ENCODE results near the gene NUP155.
A peak's percentile ranks its signal among the peaks of the same experiment; 100 is the strongest.
"Not testable (repeated sequence)": the region's sequence is repeated elsewhere in the genome, so short reads cannot be mapped to it uniquely, and the experiment has no call there.

Gene NUP155

DNA sequence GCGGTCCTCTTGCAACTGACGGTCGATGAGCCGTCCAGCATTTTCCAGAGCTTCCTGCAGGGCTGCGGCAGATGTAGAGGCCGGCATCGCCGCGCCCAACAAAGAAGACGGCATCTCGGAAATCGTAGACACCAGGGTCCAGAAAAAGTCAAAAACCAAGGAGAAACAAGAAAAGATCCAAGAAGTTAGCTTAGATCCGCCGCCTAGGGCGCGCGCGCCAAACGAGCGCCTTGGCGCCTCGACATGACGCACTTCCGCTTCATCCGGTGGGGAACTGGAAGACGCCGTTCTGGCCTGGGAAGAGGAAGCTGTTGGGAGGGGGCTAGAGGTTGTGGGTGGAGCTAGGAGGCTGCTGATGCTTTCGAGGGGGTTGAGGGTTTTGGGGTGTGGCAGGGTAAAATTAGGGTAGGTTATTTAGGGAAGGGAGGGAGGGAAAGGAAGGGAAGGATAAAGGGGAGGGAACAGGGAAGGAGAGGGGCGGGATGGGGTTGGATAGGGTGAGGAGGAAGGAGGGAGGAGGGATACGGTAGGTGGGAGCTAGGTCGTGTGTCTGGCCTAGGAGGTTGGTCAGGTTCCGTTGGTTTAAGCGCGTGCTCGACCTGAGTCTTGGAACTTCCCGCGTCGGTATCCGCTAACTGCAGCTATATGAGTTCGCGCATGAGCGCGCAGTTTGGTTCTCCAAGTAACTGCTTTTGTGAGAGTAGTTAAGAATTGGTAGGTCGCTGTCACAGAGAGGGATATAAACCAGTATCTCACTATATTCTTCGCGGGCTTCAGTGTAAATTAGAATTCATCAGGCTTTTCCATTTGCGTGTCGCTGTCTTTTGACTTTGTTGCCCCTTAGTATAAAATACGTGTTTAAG lies at the start of gene NUP155:
NUP155 (minus strand) TSS at position 243 of the 863 bp plus-strand sequence; CDS start at position 114, 129 bp downstream.
- DNase-seq, result peak; percentile 91

DNA sequence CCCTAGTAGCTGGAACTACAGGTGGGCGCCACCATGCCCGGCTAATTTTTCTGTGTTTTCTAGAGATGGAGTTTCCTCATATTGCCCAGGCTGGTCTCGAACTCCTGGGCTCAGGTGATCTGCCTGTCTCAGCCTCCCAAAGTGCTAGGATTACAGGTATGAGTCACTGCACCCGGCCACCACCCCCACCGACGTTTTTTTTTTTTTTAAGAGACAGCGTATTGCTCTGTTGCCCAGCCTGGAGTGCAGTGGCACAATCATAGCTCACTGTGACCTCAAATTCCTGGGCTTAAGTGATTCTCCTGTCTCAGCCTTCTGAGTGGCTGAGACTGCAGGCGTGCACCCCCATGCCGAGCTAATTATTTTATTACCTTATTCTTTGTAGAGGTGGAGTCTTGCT lies 46.4 kb upstream of the NUP155 start:
- DNase-seq, result no peak

- DNase-seq, result not testable (repeated sequence)
These were observed 44.5 kb upstream of the NUP155 start for GRCh38 chr5:37415456-37415855.

GRCh38 chr5:37412515-37412914 lies 41.6 kb upstream of the NUP155 start:
- no peak for DNase-seq

GRCh38 chr5:37400501-37400900 lies 29.6 kb upstream of the NUP155 start:
- DNase-seq, result no peak

GRCh38 chr5:37396352-37396751 lies 25.4 kb upstream of the NUP155 start:
- DNase-seq, result no peak

- no peak for DNase-seq
These were observed 20.7 kb upstream of the NUP155 start for GRCh38 chr5:37391591-37391990.

GRCh38 chr5:37379100-37379628 lies 8.3 kb upstream of the NUP155 start, which contains the start of gene WDR70:
TSS of gene WDR70 (plus strand) at chr5:37379318. CDS start at chr5:37379368, 50 bp downstream.
- peak; percentile 74 for DNase-seq

- DNase-seq, result not testable (repeated sequence)
These were observed 7.2 kb upstream of the NUP155 start for GRCh38 chr5:37378066-37378465.

DNA sequence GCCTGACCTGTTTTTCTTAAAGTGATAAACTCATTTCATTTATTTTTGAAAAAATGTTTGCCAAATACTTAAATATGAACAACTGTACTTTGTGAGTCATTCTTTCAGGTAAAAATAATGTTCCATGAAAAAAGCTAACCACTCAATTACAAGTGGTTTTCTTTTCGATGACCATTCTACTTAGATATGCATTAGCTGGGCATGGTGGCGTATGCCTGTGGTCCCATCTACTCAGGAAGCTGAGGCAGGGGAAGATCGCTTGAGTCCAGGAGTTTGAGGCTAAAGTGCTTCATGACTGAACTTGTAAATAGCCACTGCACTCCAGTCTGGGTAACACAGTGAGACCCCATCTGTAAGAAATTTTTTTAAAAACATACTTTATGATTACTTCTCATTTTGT lies 4.2 kb upstream of the NUP155 start:
- no peak for DNase-seq

DNA sequence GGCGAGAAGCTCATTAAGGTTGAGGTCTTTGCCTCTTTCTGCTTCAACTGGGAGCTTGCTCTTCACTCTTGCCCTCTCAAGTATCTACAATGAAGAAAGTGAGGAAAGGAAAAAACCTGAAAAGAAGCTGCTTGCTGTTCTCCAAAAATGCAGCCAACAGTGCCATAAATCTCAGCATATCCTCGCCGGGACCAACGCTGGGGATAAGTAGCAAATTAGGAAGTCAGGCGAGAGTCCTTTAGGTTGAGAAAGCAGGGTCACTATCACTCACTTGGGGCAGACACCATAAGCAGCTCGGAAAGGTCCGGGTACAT lies 399 bp downstream of the NUP155 start:
- DNase-seq, result no peak

- no peak for DNase-seq
These were observed 15.7 kb downstream of the NUP155 start for GRCh38 chr5:37355161-37355560.

GRCh38 chr5:37342741-37343140 lies 28.2 kb downstream of the NUP155 start:
- not testable (repeated sequence) for DNase-seq

DNA sequence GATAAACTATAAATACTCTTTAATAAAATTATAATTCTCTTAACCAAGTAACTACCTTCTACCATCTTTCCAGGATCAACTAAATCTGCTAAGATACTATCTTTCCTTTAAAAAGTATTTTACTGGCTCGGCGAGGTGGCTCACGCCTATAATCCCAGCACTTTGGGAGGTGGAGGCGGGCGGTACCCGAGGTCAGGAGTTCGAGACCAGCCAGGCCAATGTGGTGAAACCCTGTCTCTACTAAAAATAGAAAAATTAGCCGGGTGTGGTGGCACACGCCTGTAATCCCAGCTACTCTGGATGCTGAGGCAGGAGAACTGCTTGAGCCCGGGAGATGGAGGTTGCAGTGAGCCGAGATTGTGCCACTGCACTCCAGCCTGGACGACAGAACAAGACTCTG lies 36.2 kb downstream of the NUP155 start:
- not testable (repeated sequence) for DNase-seq

GRCh38 chr5:37326536-37326935 lies 44.4 kb downstream of the NUP155 start:
- no peak for DNase-seq

GRCh38 chr5:37323607-37324006 lies 47.3 kb downstream of the NUP155 start:
- no peak for DNase-seq

GRCh38 chr5:37319037-37319782 lies 51.7 kb downstream of the NUP155 start:
- DNase-seq, result no peak

DNA sequence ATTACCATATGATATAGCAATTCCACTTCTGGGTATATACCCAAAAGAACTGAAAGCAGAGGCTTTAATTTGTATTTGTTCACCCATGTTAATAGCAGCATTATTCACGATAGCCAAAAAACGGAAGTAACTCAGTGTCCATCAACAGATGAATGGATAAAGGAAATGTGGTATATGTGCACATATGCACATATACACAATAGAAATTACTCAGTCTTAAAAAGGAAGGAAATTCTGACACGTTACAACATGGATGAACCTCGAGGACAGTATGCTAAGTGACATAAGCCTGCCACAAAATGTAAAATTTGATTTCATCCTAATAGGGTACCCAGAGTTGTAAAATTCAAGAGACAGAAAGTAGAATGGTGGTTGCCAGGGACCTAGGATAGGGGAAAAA lies 54.9 kb downstream of the NUP155 start:
- DNase-seq, result no peak

DNA sequence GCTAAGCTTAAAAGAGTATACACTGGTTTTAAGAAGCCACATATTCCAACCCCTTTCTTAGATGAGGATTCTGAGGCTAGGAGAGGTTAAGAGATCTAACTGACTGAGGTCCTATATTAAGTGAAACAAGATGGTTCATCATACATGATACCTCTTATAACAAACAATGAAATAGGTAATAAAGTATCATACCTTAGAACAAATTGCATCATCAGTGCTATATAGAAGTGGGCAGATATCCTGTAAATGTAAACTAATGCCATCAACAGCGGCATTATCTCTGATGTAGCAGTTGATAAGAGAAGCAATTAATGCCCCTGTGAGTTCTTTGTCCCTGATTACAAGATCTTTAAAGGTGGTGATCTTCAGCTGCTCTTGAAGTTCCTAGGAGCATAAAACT lies 60.5 kb downstream of the NUP155 start:
- no peak for DNase-seq

DNA sequence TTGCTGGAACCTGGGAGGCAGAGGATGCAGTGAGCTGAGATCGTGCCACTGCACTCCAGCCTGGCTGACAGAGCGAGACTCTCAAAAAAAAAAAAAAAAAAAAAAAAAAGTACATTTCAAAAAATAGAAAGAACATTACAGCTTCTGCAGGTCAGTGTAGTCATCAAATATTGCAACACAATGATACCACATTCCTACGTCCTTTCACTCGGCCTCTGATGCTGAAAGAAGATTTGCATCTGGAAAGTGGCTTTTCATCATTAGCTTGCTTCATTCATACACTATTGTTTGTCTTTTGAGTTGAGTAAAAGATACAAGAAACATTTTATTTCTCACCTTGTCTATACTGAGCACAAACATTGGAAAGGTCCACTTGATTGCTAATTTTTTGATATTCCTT lies 62.1 kb downstream of the NUP155 start:
- no peak for DNase-seq

- no peak for DNase-seq
These were observed 66.0 kb downstream of the NUP155 start for GRCh38 chr5:37304888-37305287.

DNA sequence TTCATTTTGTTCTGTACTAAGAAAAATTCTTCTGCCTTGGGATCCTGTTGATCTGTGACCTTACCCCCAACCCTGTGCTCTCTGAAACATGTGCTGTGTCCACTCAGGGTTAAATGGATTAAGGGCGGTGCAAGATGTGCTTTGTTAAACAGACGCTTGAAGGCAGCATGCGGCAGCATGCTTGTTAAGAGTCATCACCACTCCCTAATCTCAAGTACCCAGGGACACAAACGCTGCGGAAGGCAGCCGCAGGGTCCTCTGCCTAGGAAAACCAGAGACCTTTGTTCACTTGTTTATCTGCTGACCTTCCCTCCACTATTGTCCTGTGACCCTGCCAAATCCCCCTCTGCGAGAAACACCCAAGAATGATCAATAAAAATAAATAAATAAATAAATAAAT lies 74.6 kb downstream of the NUP155 start:
- not testable (repeated sequence) for DNase-seq

- DNase-seq, result no peak
These were observed 87.6 kb downstream of the NUP155 start for GRCh38 chr5:37283214-37283820.

Data from NCI-H1092 (cell line).